GM12873 (cell line): ENCODE measurements around the gene RELT.

Source experiments
- TF ChIP-seq, protein P1 (sequence below): IDR thresholded peaks from 2 replicates; pipeline ENCODE4 v1.5.1; 2012; ENCODE audit warnings: low read depth, mild to moderate bottlenecking, moderate library complexity, low read length, control low read depth; ENCODE audit not compliant: insufficient read depth; ENCODE audit errors: missing control alignments

Gene RELT

DNA sequence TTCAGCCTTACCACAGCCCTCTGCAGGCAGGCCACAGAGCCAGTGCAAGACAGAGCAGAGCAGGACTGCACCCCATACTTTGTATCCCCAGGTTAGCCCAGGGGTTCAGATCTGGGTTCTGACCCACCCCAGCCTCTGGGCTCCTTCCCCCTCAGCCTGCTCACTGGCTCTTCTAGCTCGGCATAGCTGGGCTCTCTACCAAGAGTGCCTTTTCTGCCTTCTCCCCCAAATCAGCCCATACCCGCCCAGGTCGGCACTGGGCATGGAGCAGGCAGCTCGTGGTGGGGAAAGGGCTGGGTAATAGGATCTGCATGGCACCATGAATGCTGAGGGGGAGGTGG is 8.3 kb downstream of the RELT start:
- TF ChIP-seq, protein P1, sequence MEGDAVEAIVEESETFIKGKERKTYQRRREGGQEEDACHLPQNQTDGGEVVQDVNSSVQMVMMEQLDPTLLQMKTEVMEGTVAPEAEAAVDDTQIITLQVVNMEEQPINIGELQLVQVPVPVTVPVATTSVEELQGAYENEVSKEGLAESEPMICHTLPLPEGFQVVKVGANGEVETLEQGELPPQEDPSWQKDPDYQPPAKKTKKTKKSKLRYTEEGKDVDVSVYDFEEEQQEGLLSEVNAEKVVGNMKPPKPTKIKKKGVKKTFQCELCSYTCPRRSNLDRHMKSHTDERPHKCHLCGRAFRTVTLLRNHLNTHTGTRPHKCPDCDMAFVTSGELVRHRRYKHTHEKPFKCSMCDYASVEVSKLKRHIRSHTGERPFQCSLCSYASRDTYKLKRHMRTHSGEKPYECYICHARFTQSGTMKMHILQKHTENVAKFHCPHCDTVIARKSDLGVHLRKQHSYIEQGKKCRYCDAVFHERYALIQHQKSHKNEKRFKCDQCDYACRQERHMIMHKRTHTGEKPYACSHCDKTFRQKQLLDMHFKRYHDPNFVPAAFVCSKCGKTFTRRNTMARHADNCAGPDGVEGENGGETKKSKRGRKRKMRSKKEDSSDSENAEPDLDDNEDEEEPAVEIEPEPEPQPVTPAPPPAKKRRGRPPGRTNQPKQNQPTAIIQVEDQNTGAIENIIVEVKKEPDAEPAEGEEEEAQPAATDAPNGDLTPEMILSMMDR: no peak

DNA sequence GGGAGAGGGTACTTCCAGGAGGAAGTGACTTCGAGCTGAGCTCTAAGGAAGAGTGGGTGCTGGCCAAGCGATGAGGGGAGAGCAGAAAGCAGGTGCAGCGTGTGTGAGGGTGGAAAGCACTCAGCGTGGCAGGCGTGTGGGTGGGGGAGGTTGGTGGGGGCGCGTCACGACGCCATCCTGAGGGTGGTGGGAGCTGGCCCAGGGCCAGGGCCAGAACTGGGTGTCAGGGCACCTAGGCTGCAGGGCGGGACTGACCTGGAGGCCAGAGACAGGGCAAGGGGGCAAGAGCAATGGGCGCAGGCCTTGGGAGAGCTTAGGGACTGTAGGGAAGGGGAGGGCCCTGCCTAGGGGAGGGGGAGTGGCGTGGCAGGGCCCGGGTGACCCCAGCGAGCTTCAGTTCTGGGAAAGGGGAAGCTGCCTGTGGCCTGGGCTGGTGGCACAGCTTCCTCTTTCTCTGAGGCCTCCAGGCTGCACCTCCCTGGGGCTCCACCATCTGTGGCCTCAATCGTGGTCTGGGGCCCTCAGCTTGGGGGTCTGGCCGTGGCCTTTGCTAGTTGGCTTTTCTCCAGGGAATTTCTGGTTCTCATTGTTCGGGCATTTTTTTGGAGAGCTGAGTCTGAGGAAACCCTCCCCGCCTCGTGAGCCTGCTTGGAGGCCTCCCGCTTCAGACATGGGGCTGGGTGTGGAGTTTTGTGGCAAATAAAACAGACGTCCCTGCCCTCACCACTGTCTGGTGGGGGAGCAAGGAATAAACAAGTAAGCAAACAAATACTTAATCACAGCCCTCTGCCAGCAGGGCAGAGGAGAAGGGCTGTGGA is 8.9 kb downstream of the RELT start:
- TF ChIP-seq, protein P1: no peak

DNA sequence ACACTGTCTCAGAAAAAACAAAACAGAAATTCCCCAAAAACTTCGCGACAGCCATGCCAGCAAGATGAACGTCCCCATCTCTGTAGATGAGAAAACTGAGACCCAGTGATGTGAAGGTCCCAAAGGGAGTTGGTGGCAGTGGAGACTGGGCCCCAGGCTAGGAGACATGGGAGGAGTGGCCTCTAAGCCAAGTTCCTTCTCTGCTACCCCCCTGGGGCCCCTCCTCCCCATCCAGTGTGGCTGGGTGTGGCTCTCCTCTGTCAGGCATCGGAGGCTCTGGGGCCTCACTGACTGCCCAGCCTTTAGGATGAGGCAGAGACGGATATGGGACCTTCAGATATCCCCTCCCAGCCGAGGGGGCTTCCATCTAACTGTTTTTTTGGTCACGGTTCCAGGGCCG is 9.8 kb downstream of the RELT start:
- TF ChIP-seq, protein P1: peak; percentile 1

DNA sequence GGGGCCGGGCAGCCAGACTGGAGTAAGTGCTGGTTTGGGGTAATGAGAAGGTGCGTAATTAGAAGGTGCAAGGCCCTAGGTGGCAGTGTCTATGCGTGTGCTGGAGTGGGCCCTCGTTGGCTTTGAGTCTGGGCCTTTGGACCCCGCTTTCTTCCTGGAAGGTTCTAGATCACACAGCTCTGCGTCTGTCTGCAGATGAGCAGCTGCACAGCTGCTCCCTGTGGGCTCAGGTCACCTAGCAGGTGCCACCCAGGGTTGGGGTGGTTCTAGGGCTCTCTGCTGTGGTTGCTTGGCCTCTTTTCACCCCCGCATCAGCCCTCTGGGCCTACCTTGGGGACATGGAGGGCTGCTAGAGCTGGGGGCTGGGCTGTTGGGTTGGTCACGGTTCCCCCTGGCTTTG is 10.3 kb downstream of the RELT start:
- TF ChIP-seq, protein P1: no peak

DNA sequence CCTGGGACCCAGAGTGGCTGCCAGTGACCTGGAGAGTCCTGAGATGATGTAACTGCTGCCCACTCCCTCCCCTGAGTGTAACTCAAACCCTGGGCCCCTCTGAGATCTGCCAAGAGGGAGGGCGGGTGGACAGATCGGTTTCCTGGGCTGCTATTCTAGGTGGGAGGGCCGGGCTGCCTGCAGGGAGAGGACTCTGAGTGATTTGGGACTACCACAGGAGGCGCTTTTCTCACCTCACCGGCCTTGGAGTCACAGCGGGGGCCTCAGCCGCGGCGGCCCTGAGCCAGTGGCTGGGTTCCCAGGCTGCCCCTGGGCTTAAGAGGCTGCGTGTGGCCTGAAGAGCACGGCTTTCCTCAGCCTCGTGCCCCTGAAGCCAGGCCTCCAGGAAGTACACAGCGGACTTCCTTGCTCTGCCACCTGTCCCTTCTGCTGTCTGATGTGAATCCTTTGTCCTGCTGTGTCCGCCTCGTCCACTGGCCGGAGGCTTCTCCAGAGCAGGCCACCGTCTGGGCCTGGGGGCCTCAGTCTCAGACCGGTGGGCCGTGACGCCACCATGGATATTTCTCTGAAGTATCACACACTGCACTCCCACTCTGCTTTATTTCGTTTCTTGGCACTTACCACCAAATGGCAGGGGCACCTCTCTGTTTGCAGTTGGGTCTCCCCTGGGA is 11.5 kb downstream of the RELT start:
- TF ChIP-seq, protein P1: peak; percentile 20

DNA sequence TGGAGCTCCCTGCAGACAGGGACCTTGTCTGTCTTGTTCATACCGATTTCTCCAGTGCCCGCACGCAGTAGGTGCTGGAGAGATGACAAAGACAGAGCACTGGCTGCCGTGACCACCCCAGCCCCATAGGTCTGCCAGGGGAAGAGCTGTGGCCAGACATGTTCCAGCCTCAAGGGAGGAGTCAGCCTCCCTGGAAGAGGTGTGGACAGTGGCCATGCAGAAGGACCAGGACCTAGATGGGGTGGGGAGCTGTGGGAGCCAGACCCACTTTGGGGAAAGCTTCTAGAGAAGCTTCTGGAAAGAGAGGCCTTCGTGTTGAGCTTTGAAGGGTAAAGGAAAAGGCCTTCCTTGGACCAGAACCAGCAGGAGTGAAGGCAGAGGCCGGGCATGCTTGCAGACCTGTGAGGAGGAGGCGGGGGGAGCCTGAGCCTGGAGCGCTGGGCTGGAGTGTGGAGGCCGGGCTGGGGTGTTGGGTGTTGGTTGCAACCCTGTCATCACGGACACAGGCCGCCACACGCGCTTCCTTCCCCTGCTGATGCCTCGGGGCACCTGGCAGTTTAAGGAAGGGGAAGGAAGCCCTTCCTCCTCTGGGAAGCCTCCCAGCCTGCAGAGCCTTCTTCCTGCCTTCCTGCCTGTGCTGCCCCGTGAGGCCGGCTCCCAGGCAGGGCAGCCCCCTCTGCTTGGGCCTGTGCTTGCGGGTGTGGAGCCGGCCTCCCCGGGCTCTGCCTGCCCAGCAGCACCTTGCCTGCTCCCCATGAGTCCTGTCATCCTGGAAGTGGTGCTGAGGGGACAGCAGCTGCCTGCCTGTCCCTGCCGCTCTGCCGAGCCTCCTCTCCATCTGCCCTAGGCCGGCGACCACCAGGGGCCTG is 12.3 kb downstream of the RELT start:
- TF ChIP-seq, protein P1: no peak

DNA sequence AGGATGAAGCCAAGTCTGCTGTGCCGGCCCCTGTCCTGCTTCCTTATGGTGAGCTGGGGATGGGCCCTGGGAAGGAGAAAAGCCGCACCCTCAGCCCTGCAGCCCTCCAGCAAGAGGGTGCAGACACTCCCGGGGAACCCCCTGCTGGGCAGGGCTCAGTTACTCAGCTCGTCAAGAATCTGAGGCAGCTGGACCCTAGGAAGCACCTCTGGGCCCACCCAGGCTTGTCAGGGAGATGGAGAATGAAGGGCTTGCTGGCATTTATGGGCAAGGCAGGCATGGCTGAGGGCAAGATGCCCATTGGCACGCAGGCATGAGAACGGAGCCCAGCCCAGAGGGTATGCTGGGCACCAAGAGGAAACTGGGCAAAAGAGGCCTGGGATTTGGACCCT is 12.9 kb downstream of the RELT start:
- TF ChIP-seq, protein P1: no peak
